ENCODE results near the gene ZC3H7A.

GRCh38 chr16:11797166-11797956 lies at the start of gene ZC3H7A:
- TF ChIP-seq CTCF (conservative IDR thresholded peaks at IDR 0.05; ENCODE audit: low read length) (peak; percentile 22; the same call in 1 of the 2 replicates), EZH2phosphoT487 (IDR thresholded peaks at IDR 0.05; ENCODE audit: borderline replicate concordance) (no peak)

Data from Loucy (cell line).